ENCODE results near the gene LRRC42.

GRCh38 chr1:53948291-53948690 lies 2.1 kb downstream of the LRRC42 start:
- TF ChIP-seq GABPA (IDR thresholded peaks at IDR 0.05 in 1 of 2, conservative IDR thresholded peaks at IDR 0.05 in 1 of 2) (no peak), CTCF (IDR thresholded peaks at IDR 0.05; ENCODE audit: low read depth, low read length, missing input control) (no peak), YY1 (IDR thresholded peaks at IDR 0.05) (no peak), EGR1 (IDR thresholded peaks at IDR 0.05; ENCODE audit: low read depth in 2 of 2) (no peak), MAX (IDR thresholded peaks at IDR 0.05) (no peak), NR2F2 (IDR thresholded peaks at IDR 0.05) (no peak), REST (IDR thresholded peaks at IDR 0.05) (no peak), JUND (IDR thresholded peaks at IDR 0.05) (no peak), HNF4G (IDR thresholded peaks at IDR 0.05) (no peak), RAD21 (IDR thresholded peaks at IDR 0.05) (no peak), SP1 (IDR thresholded peaks at IDR 0.05) (no peak), FOXA1 (IDR thresholded peaks at IDR 0.05) (no peak), RXRA (IDR thresholded peaks at IDR 0.05) (no peak)
